ENCODE data around the gene RGS6. TPM values are rescaled to one million over a fixed set of nuclear protein-coding genes. Genes with fewer than 3 reads are reported as not detected.
A peak's percentile ranks its signal among the peaks of the same experiment; 100 is the strongest.

Gene RGS6
- total RNA-seq, 2 experiments from 2014 or later, result not detected

DNA sequence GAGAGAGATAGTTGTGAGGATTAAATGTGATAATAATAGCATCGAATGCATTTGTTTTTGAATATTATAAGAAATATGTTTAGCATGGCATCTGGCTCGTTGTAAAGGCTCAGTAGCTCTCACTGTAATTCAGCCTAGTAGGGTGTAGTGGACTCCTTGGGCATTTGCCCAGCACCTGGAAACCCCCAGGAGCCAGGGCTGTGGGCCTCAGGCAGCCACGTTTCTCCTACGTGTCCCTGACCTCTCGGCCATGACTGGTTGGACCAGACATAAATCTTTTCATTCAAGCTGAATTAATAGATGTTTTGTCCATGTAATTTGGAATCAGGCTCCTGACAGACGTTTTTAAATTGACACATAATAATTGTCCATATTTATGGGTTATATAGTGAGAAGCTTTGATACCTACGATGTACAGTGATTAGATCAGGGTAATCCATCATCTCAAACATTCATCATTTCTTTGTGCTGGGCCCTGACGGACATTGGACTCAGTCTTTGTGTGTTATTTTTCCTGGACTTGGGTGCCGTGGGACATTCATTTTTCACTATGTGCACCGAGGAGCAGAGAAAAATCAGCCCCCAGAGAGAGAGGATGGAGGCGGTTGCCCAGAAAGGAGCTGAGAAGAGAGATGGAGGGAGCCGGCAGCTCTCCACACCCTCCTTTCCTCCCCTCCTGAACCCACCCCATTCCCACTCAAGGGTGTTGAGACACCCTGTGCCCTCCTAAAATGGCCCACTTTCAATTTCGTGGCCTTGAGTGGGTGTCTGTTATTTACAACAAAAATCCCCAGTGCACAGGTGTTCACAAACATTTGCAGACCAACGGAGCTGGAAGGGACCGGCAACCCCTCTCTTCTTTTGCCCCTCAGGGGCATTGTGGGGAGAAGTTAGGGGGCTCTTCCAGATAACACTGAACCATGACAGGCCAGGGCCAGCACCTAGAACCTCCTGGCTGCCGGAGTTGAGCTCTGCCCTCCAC is 665.3 kb downstream of the RGS6 start:
- Histone ChIP-seq H4K20me1 (ENCODE audit: insufficient read depth, low read length) (no peaks in the 10 kb centered on the region), H3K9me3 (ENCODE audit: low read length) (no peaks in the 10 kb centered on the region), H3K9me2 (ENCODE audit: insufficient read depth, low read length) (no peaks in the 10 kb centered on the region), H3K4me2 (ENCODE audit: low read length) (no peak overlapping the region), H3K4me1 (ENCODE audit: insufficient read depth, low read length, poor library complexity, severe bottlenecking) (peaks cover 6% of the 10 kb centered on the region), H2AFZ (ENCODE audit: low read length) (no peak overlapping the region), H3K79me2 (ENCODE audit: insufficient read depth, low read depth, low read length) (no peaks in the 10 kb centered on the region), H3K27ac (ENCODE audit: low read depth, low read length, poor library complexity, severe bottlenecking) (no peak overlapping the region), H3K36me3 (ENCODE audit: insufficient read depth, low read length) (no peaks in the 10 kb centered on the region), H3K4me3 (ENCODE audit: low read depth, low read length, poor library complexity, severe bottlenecking) (no peak overlapping the region)
- CTCF ChIA-PET (ENCODE audit: unreplicated experiment), result no interaction called here
- no TSS peak for BruUV-seq (replicated peaks)
- intact Hi-C loops (cut with micrococcal nuclease; ENCODE audit: unreplicated experiment), result no loop called here
- TF ChIP-seq, protein P1, sequence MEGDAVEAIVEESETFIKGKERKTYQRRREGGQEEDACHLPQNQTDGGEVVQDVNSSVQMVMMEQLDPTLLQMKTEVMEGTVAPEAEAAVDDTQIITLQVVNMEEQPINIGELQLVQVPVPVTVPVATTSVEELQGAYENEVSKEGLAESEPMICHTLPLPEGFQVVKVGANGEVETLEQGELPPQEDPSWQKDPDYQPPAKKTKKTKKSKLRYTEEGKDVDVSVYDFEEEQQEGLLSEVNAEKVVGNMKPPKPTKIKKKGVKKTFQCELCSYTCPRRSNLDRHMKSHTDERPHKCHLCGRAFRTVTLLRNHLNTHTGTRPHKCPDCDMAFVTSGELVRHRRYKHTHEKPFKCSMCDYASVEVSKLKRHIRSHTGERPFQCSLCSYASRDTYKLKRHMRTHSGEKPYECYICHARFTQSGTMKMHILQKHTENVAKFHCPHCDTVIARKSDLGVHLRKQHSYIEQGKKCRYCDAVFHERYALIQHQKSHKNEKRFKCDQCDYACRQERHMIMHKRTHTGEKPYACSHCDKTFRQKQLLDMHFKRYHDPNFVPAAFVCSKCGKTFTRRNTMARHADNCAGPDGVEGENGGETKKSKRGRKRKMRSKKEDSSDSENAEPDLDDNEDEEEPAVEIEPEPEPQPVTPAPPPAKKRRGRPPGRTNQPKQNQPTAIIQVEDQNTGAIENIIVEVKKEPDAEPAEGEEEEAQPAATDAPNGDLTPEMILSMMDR (conservative IDR thresholded peaks at IDR 0.05; ENCODE audit: low read length), result no peak
- TF ChIP-seq EZH2phosphoT487 (IDR thresholded peaks at IDR 0.05; ENCODE audit: borderline replicate concordance, low read depth, low read length), result no peak
- POLR2A ChIA-PET, result no interaction called here
- no peak for DNase-seq (ENCODE audit: low spot score)

DNA sequence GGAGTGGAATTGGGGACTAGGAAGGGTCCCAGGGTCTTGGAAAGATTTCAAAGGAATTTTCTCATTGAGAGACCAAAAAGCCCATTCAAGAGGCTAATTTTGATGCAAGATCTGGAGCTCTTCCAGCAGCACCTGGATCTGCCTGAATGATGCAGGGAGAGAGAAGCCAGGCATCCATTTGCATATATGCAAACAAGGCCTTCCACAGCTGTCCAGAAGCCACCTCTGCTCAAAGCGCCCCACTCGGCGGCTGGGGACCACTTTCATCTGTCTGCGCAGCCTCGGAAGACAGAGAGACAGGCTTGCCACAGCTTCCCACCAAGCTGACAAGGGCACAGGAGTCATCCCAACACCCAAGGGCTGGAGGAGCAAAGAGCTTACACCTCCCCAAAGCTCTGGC is 666.1 kb downstream of the RGS6 start:
- CTCF ChIA-PET (ENCODE audit: unreplicated experiment), result no interaction called here
- no peaks in the 10 kb centered on the region for H3K36me3 ChIP-seq (ENCODE audit: insufficient read depth, low read length)
- H3K4me3 ChIP-seq (ENCODE audit: low read depth, low read length, poor library complexity, severe bottlenecking), result no peak overlapping the region
- H3K9me2 ChIP-seq (ENCODE audit: insufficient read depth, low read length), result no peaks in the 10 kb centered on the region
- no peak overlapping the region for H3K27ac ChIP-seq (ENCODE audit: low read depth, low read length, poor library complexity, severe bottlenecking)
- POLR2A ChIA-PET, result no interaction called here
- H3K9me3 ChIP-seq (ENCODE audit: low read length), result no peaks in the 10 kb centered on the region
- H3K79me2 ChIP-seq (ENCODE audit: insufficient read depth, low read depth, low read length), result no peaks in the 10 kb centered on the region
- intact Hi-C loops (cut with micrococcal nuclease; ENCODE audit: unreplicated experiment), result no loop called here
- no peak for TF ChIP-seq EZH2phosphoT487 (IDR thresholded peaks at IDR 0.05; ENCODE audit: borderline replicate concordance, low read depth, low read length)
- TF ChIP-seq, protein P1 (conservative IDR thresholded peaks at IDR 0.05; ENCODE audit: low read length), result no peak
- H3K4me1 ChIP-seq (ENCODE audit: insufficient read depth, low read length, poor library complexity, severe bottlenecking), result peaks cover 6% of the 10 kb centered on the region
- no peak overlapping the region for H3K4me2 ChIP-seq (ENCODE audit: low read length)
- H4K20me1 ChIP-seq (ENCODE audit: insufficient read depth, low read length), result no peaks in the 10 kb centered on the region
- BruUV-seq (replicated peaks), result no TSS peak
- H2AFZ ChIP-seq (ENCODE audit: low read length), result no peak overlapping the region
- DNase-seq (ENCODE audit: low spot score), result peak; percentile 2

Measured in OCI-LY7 (cell line).